Effector memory CD8-positive, alpha-beta T cell (primary cell): Measurements from ENCODE around the gene RYR1.

Source experiments
- ATAC-seq: fragments of 150-1000 bp; cut with Tn5 transposase; replicated peaks from 2 replicates; pipeline ENCODE4 v1.10.0; 2021; ENCODE audit warnings: mild to moderate bottlenecking, moderate library complexity
- DNase-seq, 3 experiments: peaks; one replicate each; pipeline ENCODE4 v3.0.0; 2021
- H3K27ac Mint-ChIP-seq, 2 donors: one replicate each; pipeline ENCODE4 v1.8.0; 2022; ENCODE audit warnings: mild to moderate bottlenecking in 2 of 2, mixed read lengths in 2 of 2, moderate library complexity in 2 of 2
- H3K27me3 Mint-ChIP-seq, 2 donors: one replicate each; pipeline ENCODE4 v1.8.0; 2022; ENCODE audit warnings: mixed read lengths in 2 of 2
- H3K36me3 Mint-ChIP-seq: one replicate; pipeline ENCODE4 v1.8.0; 2022; ENCODE audit warnings: mild to moderate bottlenecking, moderate library complexity, mixed read lengths; ENCODE audit not compliant: insufficient read depth
- H3K4me1 Mint-ChIP-seq, 2 donors: one replicate each; pipeline ENCODE4 v1.8.0; 2022; ENCODE audit warnings: low read depth in 2 of 2, mixed read lengths in 2 of 2
- H3K4me3 Mint-ChIP-seq, 2 donors: one replicate each; pipeline ENCODE4 v1.8.0; 2022; ENCODE audit warnings: mild to moderate bottlenecking in 2 of 2, mixed read lengths in 2 of 2, moderate library complexity in 2 of 2
- H3K9me3 Mint-ChIP-seq, 2 donors: one replicate each; pipeline ENCODE4 v1.8.0; 2022; ENCODE audit warnings: mixed read lengths in 2 of 2

The RYR1 gene

DNA sequence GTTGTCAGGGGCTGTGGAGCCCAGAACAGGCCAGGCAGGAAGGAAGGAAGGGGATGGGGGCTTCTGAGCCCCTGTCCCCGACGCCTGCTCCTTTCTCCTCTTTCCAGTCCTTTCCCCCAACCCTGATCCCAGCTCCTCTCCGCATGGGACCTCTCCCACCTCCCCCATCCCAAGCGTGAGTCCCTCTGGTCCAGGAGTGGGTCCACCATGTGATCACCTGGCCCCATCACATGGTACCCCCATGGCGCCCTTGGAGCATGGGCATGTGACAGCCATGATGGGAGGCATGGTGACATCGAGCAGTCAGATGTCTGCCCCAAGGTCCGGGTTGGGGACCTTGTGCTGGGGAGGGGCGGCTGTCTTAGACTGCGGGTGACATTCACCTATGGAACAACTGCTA, 9.2 kb downstream of the RYR1 start:
- DNase-seq (no peak), ATAC-seq (no peak)
- no peak overlapping the region for H3K4me3 Mint-ChIP-seq
- no peak overlapping the region for H3K27ac Mint-ChIP-seq
- H3K9me3 Mint-ChIP-seq: no peaks in the 10 kb centered on the region
- peaks cover 19 to 54% of the 10 kb centered on the region in 2 donors for H3K27me3 Mint-ChIP-seq
- H3K36me3 Mint-ChIP-seq: no peaks in the 10 kb centered on the region
- H3K4me1 Mint-ChIP-seq: no peaks in the 10 kb centered on the region

DNA sequence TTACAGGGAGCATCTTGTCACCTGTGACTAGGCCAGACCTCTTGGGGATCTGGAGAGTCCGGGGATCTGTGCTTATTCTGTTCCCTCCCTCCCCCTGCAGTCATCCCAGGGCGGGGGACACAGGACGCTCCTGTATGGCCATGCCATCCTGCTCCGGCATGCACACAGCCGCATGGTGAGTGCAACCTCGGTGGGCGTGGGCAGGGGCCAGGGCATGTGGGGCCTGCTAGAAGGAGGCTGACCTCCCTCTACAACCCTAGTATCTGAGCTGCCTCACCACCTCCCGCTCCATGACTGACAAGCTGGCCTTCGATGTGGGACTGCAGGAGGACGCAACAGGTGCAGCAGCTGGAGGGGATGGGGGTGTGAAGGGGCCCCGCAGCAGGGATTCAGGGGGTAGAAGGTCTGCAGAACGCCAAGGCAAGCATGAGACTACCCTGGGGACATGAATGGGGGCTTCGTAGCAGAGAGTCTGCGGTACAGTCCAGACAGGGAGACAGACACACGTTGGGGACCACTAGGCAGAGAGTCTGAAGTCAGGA, 10.0 kb downstream of the RYR1 start:
- ATAC-seq (no peak), DNase-seq (no peak)
- no peaks in the 10 kb centered on the region for H3K9me3 Mint-ChIP-seq
- no peak overlapping the region for H3K27ac Mint-ChIP-seq
- no peak overlapping the region for H3K4me3 Mint-ChIP-seq
- no peaks in the 10 kb centered on the region for H3K36me3 Mint-ChIP-seq
- H3K4me1 Mint-ChIP-seq: no peaks in the 10 kb centered on the region
- H3K27me3 Mint-ChIP-seq: peaks cover 14 to 46% of the 10 kb centered on the region in 2 donors

DNA sequence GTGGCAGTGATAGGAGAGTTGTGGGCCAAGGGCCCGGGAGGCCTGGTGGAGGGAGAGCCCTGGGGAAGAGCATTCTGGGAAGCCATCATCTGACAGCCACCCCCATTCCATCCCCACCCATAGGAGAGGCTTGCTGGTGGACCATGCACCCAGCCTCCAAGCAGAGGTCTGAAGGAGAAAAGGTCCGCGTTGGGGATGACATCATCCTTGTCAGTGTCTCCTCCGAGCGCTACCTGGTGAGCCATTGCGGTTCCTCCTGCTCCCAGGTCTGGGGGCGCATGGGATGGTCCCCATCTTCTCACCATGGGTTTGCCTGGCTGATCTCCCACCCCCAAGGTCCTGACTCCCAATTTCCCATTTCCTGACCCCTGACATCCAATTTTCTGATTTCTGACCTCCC, 10.5 kb downstream of the RYR1 start:
- no peaks in the 10 kb centered on the region for H3K36me3 Mint-ChIP-seq

DNA sequence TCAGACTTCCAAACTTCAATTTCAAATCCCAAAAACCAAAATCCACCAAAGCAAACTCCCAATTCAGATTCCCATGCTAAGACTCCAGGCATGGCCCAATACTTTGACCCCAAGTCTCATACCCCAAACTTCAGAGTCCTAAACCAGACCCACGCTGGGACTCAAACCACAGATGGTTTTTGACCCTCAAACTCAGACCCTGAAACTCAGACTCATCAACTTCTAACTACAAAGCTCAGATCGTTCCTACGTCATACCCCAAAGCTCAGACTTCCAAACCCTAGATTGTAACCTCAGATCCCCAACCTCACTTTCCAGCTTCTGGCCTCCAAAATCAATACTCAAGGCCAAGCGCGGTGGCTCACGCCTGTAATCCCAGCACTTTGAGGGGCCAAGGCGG, 11.9 kb downstream of the RYR1 start:
- Mint-ChIP-seq H3K4me3 (no peak overlapping the region), H3K4me1 (no peaks in the 10 kb centered on the region), H3K27ac (no peak overlapping the region), H3K9me3 (no peaks in the 10 kb centered on the region), H3K36me3 (no peaks in the 10 kb centered on the region), H3K27me3 (peaks cover 20 to 45% of the 10 kb centered on the region in 2 donors)
- DNase-seq (no peak), ATAC-seq (no peak)

More for the DNA sequence above, 10.5 kb downstream of the RYR1 start:
- Mint-ChIP-seq H3K27ac (no peak overlapping the region), H3K4me3 (no peak overlapping the region), H3K9me3 (no peaks in the 10 kb centered on the region), H3K4me1 (no peaks in the 10 kb centered on the region), H3K27me3 (peaks cover 18 to 45% of the 10 kb centered on the region in 2 donors)
- no peak for ATAC-seq
- DNase-seq: no peak

DNA sequence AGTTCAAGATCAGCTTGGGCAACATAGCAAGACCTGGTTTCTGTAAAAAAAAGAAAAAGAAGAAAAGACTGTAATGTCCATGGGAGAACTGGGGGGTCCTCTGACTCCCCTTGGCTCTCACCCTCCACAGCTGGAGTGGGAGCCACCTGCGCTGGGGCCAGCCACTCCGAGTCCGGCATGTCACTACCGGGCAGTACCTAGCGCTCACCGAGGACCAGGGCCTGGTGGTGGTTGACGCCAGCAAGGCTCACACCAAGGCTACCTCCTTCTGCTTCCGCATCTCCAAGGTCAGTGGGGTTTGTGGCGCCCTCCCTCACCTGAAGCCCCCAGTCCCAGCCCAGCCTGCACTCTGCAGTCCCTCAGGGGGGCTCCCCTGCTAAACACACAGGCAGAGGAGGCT, 14.7 kb downstream of the RYR1 start:
- DNase-seq: no peak
- no peaks in the 10 kb centered on the region for H3K4me1 Mint-ChIP-seq
- no peaks in the 10 kb centered on the region for H3K36me3 Mint-ChIP-seq
- no peaks in the 10 kb centered on the region for H3K9me3 Mint-ChIP-seq
- no peak for ATAC-seq
- H3K27ac Mint-ChIP-seq: no peak overlapping the region
- H3K27me3 Mint-ChIP-seq: peaks cover 11 to 25% of the 10 kb centered on the region in 2 donors
- no peak overlapping the region for H3K4me3 Mint-ChIP-seq

DNA sequence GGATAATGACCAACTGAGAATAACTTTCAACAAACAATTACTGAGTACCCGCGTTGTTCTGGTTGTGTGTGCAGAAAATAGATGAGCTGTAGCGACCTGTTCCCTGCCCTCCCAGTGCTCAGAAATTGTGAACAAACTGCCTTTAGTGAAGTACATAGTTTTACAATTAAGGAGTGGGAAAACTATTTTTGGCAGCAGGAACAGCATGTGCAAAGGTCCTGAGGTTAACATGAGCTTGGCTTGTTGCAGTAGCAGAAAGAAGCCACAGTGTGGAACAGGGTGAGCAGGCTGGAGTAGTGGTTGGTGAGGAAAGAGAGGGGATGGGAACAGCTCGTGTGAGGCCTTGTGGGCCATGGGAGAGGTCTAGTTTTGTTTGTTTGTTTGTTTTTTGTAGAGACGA, 16.0 kb downstream of the RYR1 start:
- ATAC-seq (no peak), DNase-seq (no peak)
- Mint-ChIP-seq H3K27me3 (peaks cover 8 to 12% of the 10 kb centered on the region in 2 donors), H3K9me3 (no peaks in the 10 kb centered on the region), H3K4me3 (no peak overlapping the region), H3K36me3 (no peaks in the 10 kb centered on the region), H3K27ac (peak overlapping the region in 1 of 2 donors; percentile 45), H3K4me1 (no peaks in the 10 kb centered on the region)

DNA sequence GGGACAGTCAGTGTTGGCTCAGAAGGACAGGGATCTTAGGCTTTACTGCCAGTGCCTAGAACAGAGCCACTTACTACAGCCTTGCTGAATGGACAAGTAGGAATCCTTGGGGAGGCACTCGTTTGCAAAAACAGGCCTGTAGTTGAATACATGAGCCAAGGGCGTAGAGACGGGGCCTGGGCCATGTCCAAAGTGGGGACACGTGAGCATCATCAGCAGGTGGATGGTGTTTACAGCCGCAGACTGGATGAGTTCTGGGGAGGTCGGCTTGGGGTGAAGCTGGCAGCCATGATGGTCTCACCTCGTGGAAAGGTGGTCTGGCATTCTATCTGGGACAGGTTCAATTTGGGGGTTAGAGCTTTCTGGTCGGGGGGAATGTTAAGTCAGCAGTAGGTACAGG, 17.5 kb downstream of the RYR1 start:
- no peak for ATAC-seq
- no peak overlapping the region for H3K4me3 Mint-ChIP-seq
- peaks cover 0 to 6% of the 10 kb centered on the region in 2 donors for H3K27me3 Mint-ChIP-seq
- H3K36me3 Mint-ChIP-seq: no peaks in the 10 kb centered on the region
- no peaks in the 10 kb centered on the region for H3K4me1 Mint-ChIP-seq
- H3K27ac Mint-ChIP-seq: no peak overlapping the region
- H3K9me3 Mint-ChIP-seq: no peaks in the 10 kb centered on the region
- no peak for DNase-seq

DNA sequence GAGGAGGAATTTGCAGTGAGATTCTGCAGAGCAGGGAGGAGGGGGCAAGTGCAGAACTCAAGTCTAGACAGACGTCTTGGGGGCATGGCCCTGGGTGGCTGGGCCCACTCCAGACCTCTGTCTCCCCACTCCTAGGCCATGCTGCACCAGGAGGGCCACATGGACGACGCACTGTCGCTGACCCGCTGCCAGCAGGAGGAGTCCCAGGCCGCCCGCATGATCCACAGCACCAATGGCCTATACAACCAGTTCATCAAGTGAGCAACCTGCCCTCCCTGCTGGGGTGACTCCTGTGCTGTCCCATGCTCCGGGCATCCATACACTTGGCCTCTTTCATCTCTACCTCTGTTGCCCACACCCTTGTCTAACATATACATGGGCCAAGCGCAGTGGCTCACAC, 18.1 kb downstream of the RYR1 start:
- H3K27ac Mint-ChIP-seq: no peak overlapping the region
- H3K9me3 Mint-ChIP-seq: no peaks in the 10 kb centered on the region
- DNase-seq (no peak), ATAC-seq (no peak)
- no peaks in the 10 kb centered on the region for H3K36me3 Mint-ChIP-seq
- H3K27me3 Mint-ChIP-seq: peaks cover 0 to 6% of the 10 kb centered on the region in 2 donors
- H3K4me3 Mint-ChIP-seq: no peak overlapping the region
- no peaks in the 10 kb centered on the region for H3K4me1 Mint-ChIP-seq

DNA sequence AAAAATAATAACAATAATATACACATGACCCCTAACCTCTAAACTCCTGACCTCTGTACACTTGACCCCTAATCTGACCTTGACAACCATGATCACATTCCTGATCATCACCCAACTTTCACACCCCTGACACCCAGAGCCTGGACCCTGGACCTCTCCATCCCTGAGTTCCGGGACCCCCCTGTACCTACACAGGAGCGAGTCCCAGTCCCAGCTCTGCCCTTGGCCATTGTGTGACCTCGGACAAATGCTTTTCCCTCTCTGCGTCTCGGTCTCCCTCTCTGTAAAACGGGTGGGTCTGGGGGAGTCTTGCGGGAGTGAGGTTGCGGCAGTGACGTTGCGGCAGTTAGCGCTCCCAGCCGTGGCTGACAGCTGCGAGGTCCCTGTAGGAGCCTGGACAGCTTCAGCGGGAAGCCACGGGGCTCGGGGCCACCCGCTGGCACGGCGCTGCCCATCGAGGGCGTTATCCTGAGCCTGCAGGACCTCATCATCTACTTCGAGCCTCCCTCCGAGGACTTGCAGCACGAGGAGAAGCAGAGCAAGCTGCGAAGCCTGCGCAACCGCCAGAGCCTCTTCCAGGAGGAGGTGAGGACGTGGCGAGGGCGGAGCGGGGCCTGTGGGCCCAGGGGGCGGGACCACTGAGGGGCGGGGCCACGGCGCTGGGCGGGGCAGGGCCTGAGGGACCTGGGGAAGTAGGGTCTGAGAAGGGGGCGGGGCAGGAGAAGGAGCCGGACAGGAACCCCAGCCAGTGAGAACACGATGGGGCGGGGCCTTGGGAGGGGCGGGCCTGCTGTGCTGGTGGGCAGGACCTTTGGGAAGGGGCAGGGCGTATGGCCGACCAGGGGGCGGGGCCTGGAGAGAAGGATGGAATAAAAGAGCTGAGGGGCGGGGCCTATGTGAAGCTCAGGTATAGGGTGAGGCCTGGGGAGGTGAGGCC, 19.2 kb downstream of the RYR1 start:
- H3K27ac Mint-ChIP-seq: no peak overlapping the region
- peaks cover 0 to 8% of the 10 kb centered on the region in 2 donors for H3K27me3 Mint-ChIP-seq
- H3K9me3 Mint-ChIP-seq: no peaks in the 10 kb centered on the region
- peaks cover 2% of the 10 kb centered on the region for H3K36me3 Mint-ChIP-seq
- DNase-seq (no peak), ATAC-seq (no peak)
- no peak overlapping the region for H3K4me3 Mint-ChIP-seq
- no peaks in the 10 kb centered on the region for H3K4me1 Mint-ChIP-seq

DNA sequence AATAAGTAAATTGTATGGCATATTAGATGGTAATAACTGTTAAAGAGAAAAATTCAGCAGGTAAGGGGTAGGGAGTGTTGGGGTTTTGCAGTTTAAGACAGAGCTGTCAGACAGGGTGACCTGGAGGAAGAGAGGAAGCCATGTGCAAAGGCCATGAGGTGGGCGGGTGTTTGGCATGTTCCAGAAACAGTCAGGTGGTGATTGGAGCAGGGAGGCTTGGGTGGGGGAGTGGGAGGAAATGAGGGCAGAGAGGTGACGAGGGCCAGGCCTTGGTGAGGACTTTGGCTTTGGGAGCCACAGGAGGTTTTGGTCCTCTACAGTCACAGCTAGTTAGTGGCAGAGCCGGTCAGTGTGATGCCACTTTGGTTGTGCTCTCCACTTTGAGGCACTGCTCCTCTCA, 20.1 kb downstream of the RYR1 start:
- DNase-seq (no peak), ATAC-seq (no peak)
- Mint-ChIP-seq H3K27me3 (peaks cover 0 to 15% of the 10 kb centered on the region in 2 donors), H3K36me3 (peaks cover 2% of the 10 kb centered on the region), H3K4me3 (no peak overlapping the region), H3K4me1 (no peaks in the 10 kb centered on the region), H3K9me3 (no peaks in the 10 kb centered on the region), H3K27ac (no peak overlapping the region)

DNA sequence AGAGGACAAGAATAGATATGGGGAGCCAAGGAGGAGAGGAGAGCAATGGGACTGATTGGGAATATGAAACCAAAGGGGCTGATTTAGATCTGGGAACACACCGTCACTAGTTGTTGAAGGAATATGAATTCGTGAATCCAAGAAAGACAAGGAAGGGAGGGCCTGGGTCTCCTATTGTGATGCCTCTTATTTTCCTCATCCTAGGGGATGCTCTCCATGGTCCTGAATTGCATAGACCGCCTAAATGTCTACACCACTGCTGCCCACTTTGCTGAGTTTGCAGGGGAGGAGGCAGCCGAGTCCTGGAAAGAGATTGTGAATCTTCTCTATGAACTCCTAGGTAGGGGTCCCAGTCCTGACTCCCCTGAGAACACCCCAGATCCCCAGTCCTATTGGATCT, 21.5 kb downstream of the RYR1 start:
- no peak overlapping the region for H3K27ac Mint-ChIP-seq
- no peaks in the 10 kb centered on the region for H3K9me3 Mint-ChIP-seq
- ATAC-seq (no peak), DNase-seq (no peak)
- no peak overlapping the region for H3K4me3 Mint-ChIP-seq
- peaks cover 13 to 17% of the 10 kb centered on the region in 2 donors for H3K27me3 Mint-ChIP-seq
- no peaks in the 10 kb centered on the region for H3K4me1 Mint-ChIP-seq
- peaks cover 2% of the 10 kb centered on the region for H3K36me3 Mint-ChIP-seq

DNA sequence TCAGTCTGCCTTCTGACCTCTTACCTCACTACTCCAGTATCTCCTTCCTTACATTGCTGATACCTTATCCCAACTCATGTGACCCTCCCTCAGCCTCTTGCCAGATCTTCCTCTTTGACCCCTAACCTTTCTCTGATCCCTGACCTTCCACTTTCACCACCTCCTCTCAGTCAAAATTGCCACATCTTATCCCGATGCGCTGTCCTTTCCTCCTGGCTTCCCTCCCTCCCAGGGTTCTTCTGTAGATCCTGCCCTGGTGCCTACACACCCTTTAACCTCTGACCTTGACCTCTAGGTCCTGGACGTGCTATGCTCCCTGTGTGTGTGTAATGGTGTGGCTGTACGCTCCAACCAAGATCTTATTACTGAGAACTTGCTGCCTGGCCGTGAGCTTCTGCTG, 23.7 kb downstream of the RYR1 start:
- Mint-ChIP-seq H3K4me1 (no peaks in the 10 kb centered on the region), H3K27me3 (peaks cover 22 to 23% of the 10 kb centered on the region in 2 donors), H3K36me3 (peaks cover 2% of the 10 kb centered on the region), H3K9me3 (no peaks in the 10 kb centered on the region), H3K27ac (no peak overlapping the region), H3K4me3 (no peak overlapping the region)
- ATAC-seq: no peak
- DNase-seq: no peak

DNA sequence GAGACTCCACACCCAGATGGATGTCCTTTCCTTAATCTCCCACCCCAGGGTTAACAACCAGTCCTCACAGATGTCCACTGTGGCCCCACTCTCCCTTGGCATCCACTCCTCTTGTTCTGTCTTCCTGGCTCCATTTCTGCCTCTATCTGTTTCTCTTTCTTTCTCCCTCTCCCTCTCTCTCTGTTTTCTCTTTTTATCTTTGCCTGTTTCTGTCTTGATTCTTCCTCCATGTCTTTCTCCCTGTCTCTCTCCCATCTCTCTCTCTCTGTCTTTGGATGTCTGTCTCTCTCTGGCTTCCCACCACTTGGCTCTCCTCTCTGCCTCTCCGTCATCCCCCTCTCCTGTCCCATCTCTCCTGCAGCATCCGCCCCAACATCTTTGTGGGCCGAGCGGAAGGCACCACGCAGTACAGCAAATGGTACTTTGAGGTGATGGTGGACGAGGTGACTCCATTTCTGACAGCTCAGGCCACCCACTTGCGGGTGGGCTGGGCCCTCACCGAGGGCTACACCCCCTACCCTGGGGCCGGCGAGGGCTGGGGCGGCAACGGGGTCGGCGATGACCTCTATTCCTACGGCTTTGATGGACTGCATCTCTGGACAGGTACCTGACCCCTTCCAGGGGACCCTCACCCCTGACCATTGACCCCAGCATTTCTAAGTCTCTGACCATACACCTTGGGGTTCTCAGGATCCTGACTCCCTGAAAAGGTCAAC, 24.4 kb downstream of the RYR1 start:
- peaks cover 2% of the 10 kb centered on the region for H3K36me3 Mint-ChIP-seq

DNA sequence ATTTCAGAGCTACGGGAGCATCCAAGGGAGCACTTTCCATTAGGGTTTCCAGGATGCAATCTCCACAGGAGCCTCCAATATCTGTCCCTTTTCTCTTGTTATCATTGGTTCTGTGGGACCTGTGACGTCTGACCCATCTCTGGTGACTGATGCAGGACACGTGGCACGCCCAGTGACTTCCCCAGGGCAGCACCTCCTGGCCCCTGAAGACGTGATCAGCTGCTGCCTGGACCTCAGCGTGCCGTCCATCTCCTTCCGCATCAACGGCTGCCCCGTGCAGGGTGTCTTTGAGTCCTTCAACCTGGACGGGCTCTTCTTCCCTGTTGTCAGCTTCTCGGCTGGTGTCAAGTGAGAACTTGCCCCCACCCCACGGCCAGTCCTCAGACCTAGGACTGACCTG, 25.5 kb downstream of the RYR1 start:
- Mint-ChIP-seq H3K27ac (no peak overlapping the region), H3K36me3 (peaks cover 2% of the 10 kb centered on the region), H3K4me1 (no peaks in the 10 kb centered on the region), H3K4me3 (no peak overlapping the region), H3K9me3 (no peaks in the 10 kb centered on the region), H3K27me3 (peaks cover 29 to 36% of the 10 kb centered on the region in 2 donors)
- ATAC-seq: no peak
- DNase-seq: no peak

More for the DNA sequence above, 24.4 kb downstream of the RYR1 start:
- Mint-ChIP-seq H3K4me1 (no peaks in the 10 kb centered on the region), H3K27me3 (peaks cover 28 to 29% of the 10 kb centered on the region in 2 donors), H3K4me3 (no peak overlapping the region), H3K27ac (no peak overlapping the region), H3K9me3 (no peaks in the 10 kb centered on the region)
- ATAC-seq (no peak), DNase-seq (no peak)
